Endothelial cell (in vitro differentiated cells): ENCODE data around the gene SIX2. TPM values are rescaled to one million over a fixed set of nuclear protein-coding genes. Genes with fewer than 3 reads are reported as not detected.
"Not testable (repeated sequence)": the region's sequence is repeated elsewhere in the genome, so short reads cannot be mapped to it uniquely, and the experiment has no call there.

Source experiments
- DNase-seq: peaks from one replicate; pipeline ENCODE4 v3.0.0; 2021; ENCODE audit warnings: low spot score
- H3K27ac Mint-ChIP-seq: one replicate; pipeline ENCODE4 v1.8.0; 2021; ENCODE audit warnings: mixed read lengths, inconsistent platforms; ENCODE audit not compliant: unreplicated experiment
- H3K27me3 Mint-ChIP-seq: one replicate; pipeline ENCODE4 v1.8.0; 2021; ENCODE audit warnings: mild to moderate bottlenecking, moderate library complexity, mixed read lengths, inconsistent platforms; ENCODE audit not compliant: unreplicated experiment
- H3K36me3 Mint-ChIP-seq: one replicate; pipeline ENCODE4 v1.8.0; 2021; ENCODE audit warnings: mild to moderate bottlenecking, low read depth, mixed read lengths, inconsistent platforms; ENCODE audit not compliant: unreplicated experiment
- H3K4me1 Mint-ChIP-seq: one replicate; pipeline ENCODE4 v1.8.0; 2021; ENCODE audit warnings: mild to moderate bottlenecking, mixed read lengths, inconsistent platforms; ENCODE audit not compliant: unreplicated experiment
- H3K4me3 Mint-ChIP-seq: one replicate; pipeline ENCODE4 v1.8.0; 2021; ENCODE audit warnings: mild to moderate bottlenecking, mixed read lengths, inconsistent platforms; ENCODE audit not compliant: unreplicated experiment
- H3K9me3 Mint-ChIP-seq: one replicate; pipeline ENCODE4 v1.8.0; 2021; ENCODE audit warnings: mixed read lengths, inconsistent platforms; ENCODE audit not compliant: unreplicated experiment
- CTCF ChIP-seq: fragments of 200-600 bp; sonication (generic); IDR thresholded peaks from one replicate; pipeline ENCODE4 v1.5.0; 2021; ENCODE audit warnings: antibody characterized with exemption; ENCODE audit not compliant: unreplicated experiment
- total RNA-seq: library from RNA; stranded (reverse); fragmentation: NEBNext Ultra II Directional; extraction: Animal tissue kit (Norgen Biotek cat#: 25700); gene quantifications from one replicate; pipeline ENCODE4 v1.2.1, GENCODE V29; 2021; ENCODE audit not compliant: unreplicated experiment

SIX2 gene
- total RNA-seq, 1 donor from 2014 or later: 2.0 TPM

- no peaks in the 10 kb centered on the region for H3K36me3 Mint-ChIP-seq
- no peak for DNase-seq
- no peaks in the 10 kb centered on the region for H3K9me3 Mint-ChIP-seq
- TF ChIP-seq CTCF: no peak
- no peak overlapping the region for H3K4me3 Mint-ChIP-seq
- H3K4me1 Mint-ChIP-seq: peaks cover 7% of the 10 kb centered on the region
- peaks cover 3% of the 10 kb centered on the region for H3K27me3 Mint-ChIP-seq
- no peak overlapping the region for H3K27ac Mint-ChIP-seq
Observed at GRCh38 chr2:45043174-45043573, 33.9 kb upstream of the SIX2 start.

GRCh38 chr2:45042401-45042800 is 33.1 kb upstream of the SIX2 start:
- H3K27ac Mint-ChIP-seq: no peak overlapping the region
- H3K9me3 Mint-ChIP-seq: no peaks in the 10 kb centered on the region
- H3K27me3 Mint-ChIP-seq: peaks cover 3% of the 10 kb centered on the region
- DNase-seq: no peak
- no peak overlapping the region for H3K4me3 Mint-ChIP-seq
- H3K4me1 Mint-ChIP-seq: peaks cover 7% of the 10 kb centered on the region
- TF ChIP-seq CTCF: no peak
- no peaks in the 10 kb centered on the region for H3K36me3 Mint-ChIP-seq

GRCh38 chr2:45040786-45041185 is 31.5 kb upstream of the SIX2 start:
- H3K27me3 Mint-ChIP-seq: peaks cover 3% of the 10 kb centered on the region
- no peak for TF ChIP-seq CTCF
- H3K9me3 Mint-ChIP-seq: no peaks in the 10 kb centered on the region
- H3K4me1 Mint-ChIP-seq: peaks cover 7% of the 10 kb centered on the region
- DNase-seq: no peak
- H3K27ac Mint-ChIP-seq: no peak overlapping the region
- H3K36me3 Mint-ChIP-seq: no peaks in the 10 kb centered on the region
- H3K4me3 Mint-ChIP-seq: no peak overlapping the region

- H3K36me3 Mint-ChIP-seq, H3K9me3 Mint-ChIP-seq, H3K4me1 Mint-ChIP-seq, H3K4me3 Mint-ChIP-seq, DNase-seq, H3K27me3 Mint-ChIP-seq, H3K27ac Mint-ChIP-seq: not testable (repeated sequence)
Observed at GRCh38 chr2:45039804-45040203, 30.6 kb upstream of the SIX2 start.

GRCh38 chr2:45038861-45039260 is 29.6 kb upstream of the SIX2 start:
- not testable (repeated sequence) for H3K36me3 Mint-ChIP-seq, H3K4me1 Mint-ChIP-seq

GRCh38 chr2:45033302-45033701 is 24.1 kb upstream of the SIX2 start:
- no peak overlapping the region for H3K4me3 Mint-ChIP-seq
- no peak for DNase-seq
- H3K27me3 Mint-ChIP-seq: no peaks in the 10 kb centered on the region
- no peaks in the 10 kb centered on the region for H3K9me3 Mint-ChIP-seq
- H3K36me3 Mint-ChIP-seq: no peaks in the 10 kb centered on the region
- H3K4me1 Mint-ChIP-seq: no peaks in the 10 kb centered on the region
- TF ChIP-seq CTCF: no peak
- H3K27ac Mint-ChIP-seq: no peak overlapping the region

More at GRCh38 chr2:45038861-45039260, 29.6 kb upstream of the SIX2 start:
- H3K27me3 Mint-ChIP-seq, H3K9me3 Mint-ChIP-seq, H3K27ac Mint-ChIP-seq, H3K4me3 Mint-ChIP-seq, DNase-seq: not testable (repeated sequence)
